Liver (tissue), 9 donors: ENCODE measurements around the gene NOP58. TPM values are rescaled to one million over a fixed set of nuclear protein-coding genes. Genes with fewer than 3 reads are reported as not detected.

Experiments
- DNase-seq: peaks from one replicate; pipeline ENCODE4 v3.0.0-alpha.2; 2017; ENCODE audit warnings: low spot score
- H3K27ac ChIP-seq, 2 donors: one replicate each; pipeline ENCODE4 v1.7.0; 2013; ENCODE audit warnings: inconsistent platforms in 2 of 2, low read length in 2 of 2, control low read depth in 1 of 2, low read depth in 1 of 2, mild to moderate bottlenecking in 1 of 2
- H3K27me3 ChIP-seq, 4 donors: one replicate each; pipeline versions ENCODE4 v1.6.1 to v1.7.0; 2013; ENCODE audit warnings: low read length in 3 of 4, inconsistent platforms in 1 of 4, mild to moderate bottlenecking in 1 of 4, moderate library complexity in 1 of 4; ENCODE audit not compliant: control insufficient read depth in 4 of 4, insufficient read depth in 4 of 4
- H3K36me3 ChIP-seq, 4 donors: one replicate each; pipeline versions ENCODE4 v1.6.1 to v1.7.0; 2013; ENCODE audit warnings: low read length in 3 of 4, mild to moderate bottlenecking in 3 of 4, low read depth in 1 of 4, moderate library complexity in 1 of 4; ENCODE audit not compliant: control insufficient read depth in 4 of 4, insufficient read depth in 3 of 4
- H3K4me1 ChIP-seq, 4 donors: one replicate each; pipeline versions ENCODE4 v1.6.1 to v1.7.0; 2013; ENCODE audit warnings: low read length in 3 of 4, mild to moderate bottlenecking in 3 of 4, moderate library complexity in 1 of 4; ENCODE audit not compliant: control insufficient read depth in 4 of 4, insufficient read depth in 4 of 4
- H3K4me3 ChIP-seq, 3 donors: one replicate each; pipeline versions ENCODE4 v1.6.1 to v1.7.0; 2013; ENCODE audit warnings: low read length in 3 of 3, control low read depth in 1 of 3, low read depth in 1 of 3, mild to moderate bottlenecking in 1 of 3
- H3K9ac ChIP-seq, 2 donors: one replicate each; pipeline ENCODE4 v1.7.0; 2013; ENCODE audit warnings: low read length in 2 of 2, mild to moderate bottlenecking in 2 of 2, moderate library complexity in 2 of 2, control low read depth in 1 of 2, low read depth in 1 of 2
- H3K9me3 ChIP-seq, 4 donors: one replicate each; pipeline versions ENCODE4 v1.6.1 to v1.7.0; 2013; ENCODE audit warnings: low read length in 3 of 4; ENCODE audit not compliant: control insufficient read depth in 4 of 4
- EGR1 ChIP-seq, 2 donors: IDR thresholded peaks; 2 replicates each; pipeline ENCODE4 v1.6.1; 2016 to 2018; ENCODE audit warnings: antibody characterized with exemption in 2 of 2, low read depth in 2 of 2
- FOXA1 ChIP-seq: IDR thresholded peaks from 2 replicates; pipeline ENCODE4 v1.6.1; 2016; ENCODE audit warnings: antibody characterized with exemption
- FOXA2 ChIP-seq: IDR thresholded peaks from 2 replicates; pipeline ENCODE4 v1.6.1; 2016; ENCODE audit warnings: antibody characterized with exemption
- GABPA ChIP-seq, 2 donors: IDR thresholded peaks in 1 of 2; conservative IDR thresholded peaks in 1 of 2; 2 replicates each; pipeline ENCODE4 v1.6.1; 2016; ENCODE audit warnings: antibody characterized with exemption in 2 of 2, mild to moderate bottlenecking in 1 of 2, moderate library complexity in 1 of 2
- HNF4A ChIP-seq, 2 donors: conservative IDR thresholded peaks; 2 replicates each; pipeline ENCODE4 v1.6.1; 2016; ENCODE audit warnings: antibody characterized with exemption in 2 of 2, mild to moderate bottlenecking in 2 of 2
- HNF4G ChIP-seq: IDR thresholded peaks from 2 replicates; pipeline ENCODE4 v1.6.1; 2016; ENCODE audit warnings: antibody characterized with exemption
- JUND ChIP-seq, 2 donors: IDR thresholded peaks; 2 replicates each; pipeline ENCODE4 v1.6.1; 2016; ENCODE audit warnings: antibody characterized with exemption in 2 of 2
- NR2F2 ChIP-seq: IDR thresholded peaks from 2 replicates; pipeline ENCODE4 v1.6.1; 2016; ENCODE audit warnings: antibody characterized with exemption
- RAD21 ChIP-seq, 2 donors: IDR thresholded peaks; 2 replicates each; pipeline ENCODE4 v1.6.1; 2016; ENCODE audit warnings: antibody characterized with exemption in 2 of 2, mild to moderate bottlenecking in 2 of 2
- RXRA ChIP-seq, 2 donors: IDR thresholded peaks; 2 replicates each; pipeline ENCODE4 v1.6.1; 2017 to 2018; ENCODE audit warnings: antibody characterized with exemption in 2 of 2, mild to moderate bottlenecking in 1 of 2
- TAF1 ChIP-seq: conservative IDR thresholded peaks from 2 replicates; pipeline ENCODE4 v1.6.1; 2016; ENCODE audit warnings: antibody characterized with exemption, mild to moderate bottlenecking
- YY1 ChIP-seq: IDR thresholded peaks from 2 replicates; pipeline ENCODE4 v1.6.1; 2016; ENCODE audit warnings: antibody characterized with exemption, mild to moderate bottlenecking
- WGBS: extraction: QIAGEN DNeasy Blood & Tissue Kit; methylation state at CpG from one replicate; pipeline ENCODE4 v1.1.7; 2013; 5-methylcytosine and 5-hydroxymethylcytosine counted together
- polyA plus RNA-seq, 2 donors: library from polyadenylated mRNA; stranded (reverse) in 1 of 2; unstranded in 1 of 2; fragments of 200-250 nt in 1 of 2; fragments of >200 nt in 1 of 2; fragmentation: Nextera tagmentation in 1 of 2; extraction: Ambion mirVana in 1 of 2; gene quantifications; one replicate each; pipeline versions ENCODE4 v1.2.1 to v1.2.3, GENCODE V29; 2013 to 2015
- total RNA-seq, 2 donors: library from RNA; depleted of rRNA; stranded (reverse); fragments of >200 nt; gene quantifications; one replicate each; pipeline ENCODE4 v1.2.3, GENCODE V29; 2014
- TF ChIP-seq, protein P1 (sequence below): IDR thresholded peaks from 2 replicates; pipeline ENCODE4 v1.6.1; 2016; ENCODE audit warnings: antibody characterized with exemption, mild to moderate bottlenecking
- TF ChIP-seq, protein P2 (sequence below): IDR thresholded peaks from 2 replicates; pipeline ENCODE4 v1.6.1; 2016; ENCODE audit warnings: antibody characterized with exemption
- TF ChIP-seq, protein P3 (sequence below): IDR thresholded peaks from 2 replicates; pipeline ENCODE4 v1.6.1; 2016; ENCODE audit warnings: antibody characterized with exemption
- TF ChIP-seq, protein P4 (sequence below): IDR thresholded peaks from 2 replicates; pipeline ENCODE4 v1.6.1; 2016; ENCODE audit warnings: antibody characterized with exemption
- TF ChIP-seq, protein P5 (sequence below): fragments of 150-350 bp; IDR thresholded peaks from 2 replicates; pipeline ENCODE4 v1.5.1; 2017; ENCODE audit warnings: improper control_type of control experiment, low read depth, low read length; ENCODE audit not compliant: missing input control
- donor health status: healthy.
- donor health status: healthy.
- donor health status: healthy.
- donor health status: healthy.
- donor health status: healthy.

NOP58 gene
- total and polyA plus RNA-seq, 4 donors = 20.7 to 54.1 (median 36.8) TPM

DNA sequence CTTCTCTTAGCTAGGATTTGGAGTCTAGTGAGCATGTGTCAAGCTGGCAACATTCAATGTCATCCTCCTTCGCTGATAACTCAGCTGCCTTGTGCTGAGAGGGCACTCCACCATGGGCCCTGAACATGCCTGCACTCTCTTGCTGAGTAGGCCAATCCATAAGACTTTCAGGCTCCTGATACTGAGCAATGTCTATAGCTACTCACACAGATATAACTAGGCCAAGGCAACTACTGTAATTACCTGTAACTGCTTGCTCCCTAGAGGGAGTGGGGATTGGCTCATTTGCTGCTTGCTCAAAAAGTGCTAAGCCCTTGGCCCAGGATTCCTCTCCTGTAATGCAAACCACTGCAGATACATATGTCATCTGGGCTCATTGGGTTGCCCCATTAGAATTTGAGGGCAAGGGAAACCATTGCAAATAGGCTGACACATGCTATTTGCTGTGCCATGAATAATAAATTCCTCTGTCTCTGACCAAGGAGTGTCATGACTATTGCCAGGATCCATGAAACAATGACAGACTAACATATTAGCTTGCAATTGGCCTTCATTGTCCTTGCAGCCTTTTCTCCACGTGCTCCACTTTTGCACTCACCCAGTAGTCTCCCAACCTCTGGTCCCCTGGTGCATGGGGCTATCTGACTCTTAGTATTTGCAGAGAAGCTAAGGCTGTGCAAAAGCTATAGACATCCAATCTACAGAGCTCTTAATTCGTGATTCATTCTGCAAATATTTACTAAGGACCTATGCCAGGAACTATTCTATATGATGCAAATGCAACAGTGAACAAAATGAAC, 73.7 kb downstream of the NOP58 start:
- Histone ChIP-seq H3K4me3 (no peak overlapping the region), H3K4me1 (no peaks in the 10 kb centered on the region), H3K9me3 (no peaks in the 10 kb centered on the region), H3K27ac (no peak overlapping the region), H3K27me3 (no peaks in the 10 kb centered on the region), H3K9ac (no peak overlapping the region), H3K36me3 (no peaks in the 10 kb centered on the region)
- no peak for DNase-seq
- WGBS = 46% methylated on average over 3 of the region's 3 CpGs
- TF ChIP-seq, protein P1, sequence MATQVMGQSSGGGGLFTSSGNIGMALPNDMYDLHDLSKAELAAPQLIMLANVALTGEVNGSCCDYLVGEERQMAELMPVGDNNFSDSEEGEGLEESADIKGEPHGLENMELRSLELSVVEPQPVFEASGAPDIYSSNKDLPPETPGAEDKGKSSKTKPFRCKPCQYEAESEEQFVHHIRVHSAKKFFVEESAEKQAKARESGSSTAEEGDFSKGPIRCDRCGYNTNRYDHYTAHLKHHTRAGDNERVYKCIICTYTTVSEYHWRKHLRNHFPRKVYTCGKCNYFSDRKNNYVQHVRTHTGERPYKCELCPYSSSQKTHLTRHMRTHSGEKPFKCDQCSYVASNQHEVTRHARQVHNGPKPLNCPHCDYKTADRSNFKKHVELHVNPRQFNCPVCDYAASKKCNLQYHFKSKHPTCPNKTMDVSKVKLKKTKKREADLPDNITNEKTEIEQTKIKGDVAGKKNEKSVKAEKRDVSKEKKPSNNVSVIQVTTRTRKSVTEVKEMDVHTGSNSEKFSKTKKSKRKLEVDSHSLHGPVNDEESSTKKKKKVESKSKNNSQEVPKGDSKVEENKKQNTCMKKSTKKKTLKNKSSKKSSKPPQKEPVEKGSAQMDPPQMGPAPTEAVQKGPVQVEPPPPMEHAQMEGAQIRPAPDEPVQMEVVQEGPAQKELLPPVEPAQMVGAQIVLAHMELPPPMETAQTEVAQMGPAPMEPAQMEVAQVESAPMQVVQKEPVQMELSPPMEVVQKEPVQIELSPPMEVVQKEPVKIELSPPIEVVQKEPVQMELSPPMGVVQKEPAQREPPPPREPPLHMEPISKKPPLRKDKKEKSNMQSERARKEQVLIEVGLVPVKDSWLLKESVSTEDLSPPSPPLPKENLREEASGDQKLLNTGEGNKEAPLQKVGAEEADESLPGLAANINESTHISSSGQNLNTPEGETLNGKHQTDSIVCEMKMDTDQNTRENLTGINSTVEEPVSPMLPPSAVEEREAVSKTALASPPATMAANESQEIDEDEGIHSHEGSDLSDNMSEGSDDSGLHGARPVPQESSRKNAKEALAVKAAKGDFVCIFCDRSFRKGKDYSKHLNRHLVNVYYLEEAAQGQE = no peak
- TF ChIP-seq, protein P2, sequence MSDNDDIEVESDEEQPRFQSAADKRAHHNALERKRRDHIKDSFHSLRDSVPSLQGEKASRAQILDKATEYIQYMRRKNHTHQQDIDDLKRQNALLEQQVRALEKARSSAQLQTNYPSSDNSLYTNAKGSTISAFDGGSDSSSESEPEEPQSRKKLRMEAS = no peak
- TF ChIP-seq FOXA1 (no peak), YY1 (no peak), JUND (IDR thresholded peaks at IDR 0.05) (no peak), GABPA (IDR thresholded peaks at IDR 0.05 in 1 of 2, conservative IDR thresholded peaks at IDR 0.05 in 1 of 2) (no peak), RAD21 (IDR thresholded peaks at IDR 0.05) (no peak), RXRA (IDR thresholded peaks at IDR 0.05) (no peak)
- TF ChIP-seq, protein P3, sequence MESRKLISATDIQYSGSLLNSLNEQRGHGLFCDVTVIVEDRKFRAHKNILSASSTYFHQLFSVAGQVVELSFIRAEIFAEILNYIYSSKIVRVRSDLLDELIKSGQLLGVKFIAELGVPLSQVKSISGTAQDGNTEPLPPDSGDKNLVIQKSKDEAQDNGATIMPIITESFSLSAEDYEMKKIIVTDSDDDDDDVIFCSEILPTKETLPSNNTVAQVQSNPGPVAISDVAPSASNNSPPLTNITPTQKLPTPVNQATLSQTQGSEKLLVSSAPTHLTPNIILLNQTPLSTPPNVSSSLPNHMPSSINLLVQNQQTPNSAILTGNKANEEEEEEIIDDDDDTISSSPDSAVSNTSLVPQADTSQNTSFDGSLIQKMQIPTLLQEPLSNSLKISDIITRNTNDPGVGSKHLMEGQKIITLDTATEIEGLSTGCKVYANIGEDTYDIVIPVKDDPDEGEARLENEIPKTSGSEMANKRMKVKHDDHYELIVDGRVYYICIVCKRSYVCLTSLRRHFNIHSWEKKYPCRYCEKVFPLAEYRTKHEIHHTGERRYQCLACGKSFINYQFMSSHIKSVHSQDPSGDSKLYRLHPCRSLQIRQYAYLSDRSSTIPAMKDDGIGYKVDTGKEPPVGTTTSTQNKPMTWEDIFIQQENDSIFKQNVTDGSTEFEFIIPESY = no peak

DNA sequence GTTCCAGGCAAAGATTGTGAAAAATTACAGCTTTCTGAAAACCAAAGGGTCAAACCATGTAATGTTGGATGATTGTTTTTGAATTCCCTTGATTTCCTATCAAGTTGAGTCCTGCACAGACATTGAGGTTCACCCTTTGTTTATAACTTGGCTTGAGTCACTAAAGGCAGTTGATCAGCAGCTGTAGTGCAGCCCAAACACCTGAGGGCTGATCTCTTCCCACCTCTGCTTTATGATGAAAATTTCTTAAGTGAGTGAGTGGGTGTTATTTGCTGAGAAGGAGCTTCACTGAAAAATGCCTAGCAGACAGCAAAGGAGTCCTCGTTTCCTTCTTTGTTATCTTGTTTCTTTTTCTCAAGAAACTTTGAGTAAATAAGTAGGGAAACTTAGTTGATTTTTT, 78.6 kb downstream of the NOP58 start:
- H3K27ac ChIP-seq = no peak overlapping the region
- H3K9me3 ChIP-seq = no peaks in the 10 kb centered on the region
- no peak overlapping the region for H3K9ac ChIP-seq
- no peak overlapping the region for H3K4me3 ChIP-seq
- 67% methylated on average over 1 of the region's 1 CpG for WGBS
- H3K36me3 ChIP-seq = no peaks in the 10 kb centered on the region
- no peaks in the 10 kb centered on the region for H3K4me1 ChIP-seq
- DNase-seq = no peak
- no peak for TF ChIP-seq RXRA (IDR thresholded peaks at IDR 0.05)
- no peak for TF ChIP-seq EGR1 (IDR thresholded peaks at IDR 0.05; ENCODE audit: low read depth in 2 of 2)
- TF ChIP-seq, protein P2 = no peak
- TF ChIP-seq, protein P4, sequence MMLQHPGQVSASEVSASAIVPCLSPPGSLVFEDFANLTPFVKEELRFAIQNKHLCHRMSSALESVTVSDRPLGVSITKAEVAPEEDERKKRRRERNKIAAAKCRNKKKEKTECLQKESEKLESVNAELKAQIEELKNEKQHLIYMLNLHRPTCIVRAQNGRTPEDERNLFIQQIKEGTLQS = no peak
- no peak for TF ChIP-seq TAF1
- TF ChIP-seq HNF4G = no peak
- TF ChIP-seq FOXA1 = no peak
- TF ChIP-seq RAD21 (IDR thresholded peaks at IDR 0.05) = no peak
- TF ChIP-seq, protein P5, sequence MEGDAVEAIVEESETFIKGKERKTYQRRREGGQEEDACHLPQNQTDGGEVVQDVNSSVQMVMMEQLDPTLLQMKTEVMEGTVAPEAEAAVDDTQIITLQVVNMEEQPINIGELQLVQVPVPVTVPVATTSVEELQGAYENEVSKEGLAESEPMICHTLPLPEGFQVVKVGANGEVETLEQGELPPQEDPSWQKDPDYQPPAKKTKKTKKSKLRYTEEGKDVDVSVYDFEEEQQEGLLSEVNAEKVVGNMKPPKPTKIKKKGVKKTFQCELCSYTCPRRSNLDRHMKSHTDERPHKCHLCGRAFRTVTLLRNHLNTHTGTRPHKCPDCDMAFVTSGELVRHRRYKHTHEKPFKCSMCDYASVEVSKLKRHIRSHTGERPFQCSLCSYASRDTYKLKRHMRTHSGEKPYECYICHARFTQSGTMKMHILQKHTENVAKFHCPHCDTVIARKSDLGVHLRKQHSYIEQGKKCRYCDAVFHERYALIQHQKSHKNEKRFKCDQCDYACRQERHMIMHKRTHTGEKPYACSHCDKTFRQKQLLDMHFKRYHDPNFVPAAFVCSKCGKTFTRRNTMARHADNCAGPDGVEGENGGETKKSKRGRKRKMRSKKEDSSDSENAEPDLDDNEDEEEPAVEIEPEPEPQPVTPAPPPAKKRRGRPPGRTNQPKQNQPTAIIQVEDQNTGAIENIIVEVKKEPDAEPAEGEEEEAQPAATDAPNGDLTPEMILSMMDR = no peak
- no peak for TF ChIP-seq YY1
- TF ChIP-seq FOXA2 = no peak
- TF ChIP-seq, protein P3 = no peak
- no peak for TF ChIP-seq HNF4A (conservative IDR thresholded peaks at IDR 0.05)
- no peak for TF ChIP-seq JUND (IDR thresholded peaks at IDR 0.05)
- no peak for TF ChIP-seq NR2F2
- H3K27me3 ChIP-seq = no peaks in the 10 kb centered on the region
